K562 (cell line): ENCODE data around the gene CNTN4. TPM values are rescaled to one million over a fixed set of nuclear protein-coding genes. Genes with fewer than 3 reads are reported as not detected.

Experiments used
- ASH1L ChIP-seq: fragments of 450-650 bp; IDR thresholded peaks from 2 replicates; pipeline ENCODE4 v1.6.1; 2018; ENCODE audit warnings: borderline replicate concordance, mild to moderate bottlenecking, low read depth; ENCODE audit not compliant: partially characterized antibody
- CBFA2T3 ChIP-seq: fragments of 450-650 bp; IDR thresholded peaks from 2 replicates; pipeline ENCODE4 v1.6.1; 2017
- CBX3 ChIP-seq, 2 experiments: IDR thresholded peaks; 1 replicate in 1 of 2; 2 replicates in 1 of 2; pipeline ENCODE4 v1.6.1; 2012; ENCODE audit warnings: inconsistent platforms in 2 of 2, low read length in 2 of 2, borderline replicate concordance in 1 of 2, control low read depth in 1 of 2
- MAFF ChIP-seq: IDR thresholded peaks from 2 replicates; pipeline ENCODE4 v1.6.1; 2012; ENCODE audit warnings: low read length, improper control_type of control experiment
- MAFK ChIP-seq: IDR thresholded peaks from 2 replicates; pipeline ENCODE4 v1.6.1; 2011; ENCODE audit warnings: low read length, improper control_type of control experiment
- MBD1 ChIP-seq: fragments of 250-450 bp; sonication (Bioruptor Pico); IDR thresholded peaks from 2 replicates; pipeline ENCODE4 v1.8.0; 2022; ENCODE audit warnings: inconsistent platforms
- MEIS2 ChIP-seq: fragments of 450-650 bp; IDR thresholded peaks from 2 replicates; pipeline ENCODE4 v1.6.1; 2014; ENCODE audit warnings: mild to moderate bottlenecking; ENCODE audit not compliant: partially characterized antibody
- RAD21 ChIP-seq, 2 experiments: fragments of 250-450 bp in 1 of 2; fragments of 450-650 bp in 1 of 2; sonication (Bioruptor Pico) in 1 of 2; formaldehyde crosslinking in 1 of 2; IDR thresholded peaks in 1 of 2; conservative IDR thresholded peaks in 1 of 2; 2 replicates each; pipeline versions ENCODE4 v1.4.0 to v1.8.0; 2020 to 2022; ENCODE audit warnings: mild to moderate bottlenecking in 2 of 2, moderate library complexity in 1 of 2
- REST ChIP-seq, 2 experiments: fragments of 450-650 bp; formaldehyde crosslinking in 1 of 2; IDR thresholded peaks; 2 replicates each; pipeline versions ENCODE4 v1.4.0 to v1.6.1; 2014 to 2020; ENCODE audit warnings: mild to moderate bottlenecking in 2 of 2, borderline replicate concordance in 1 of 2, low read depth in 1 of 2
- SAFB ChIP-seq: fragments of 200-400 bp; formaldehyde crosslinking; IDR thresholded peaks from 2 replicates; pipeline ENCODE4 v1.6.1; 2017; ENCODE audit warnings: low read depth, low read length, borderline replicate concordance
- TAF15 ChIP-seq: fragments of 200-400 bp; formaldehyde crosslinking; IDR thresholded peaks from 2 replicates; pipeline ENCODE4 v1.6.1; 2017; ENCODE audit warnings: mild to moderate bottlenecking, low read depth, low read length, moderate library complexity
- TRIM24 ChIP-seq, 2 experiments: fragments of 450-650 bp; IDR thresholded peaks; 2 replicates each; pipeline ENCODE4 v1.6.1; 2016
- ZNF551 ChIP-seq: fragments of 250-450 bp; sonication (Bioruptor Pico); IDR thresholded peaks from 2 replicates; pipeline ENCODE4 v1.5.0; 2021; ENCODE audit warnings: mild to moderate bottlenecking, moderate library complexity
- ZNF668 ChIP-seq: fragments of 250-450 bp; sonication (Bioruptor Pico); IDR thresholded peaks from 2 replicates; pipeline ENCODE4 v1.8.0; 2022; ENCODE audit warnings: mild to moderate bottlenecking, inconsistent platforms
- polyA plus RNA-seq, 8 experiments: library from polyadenylated mRNA; depleted of rRNA in 4 of 8; stranded (reverse) in 5 of 8; unstranded in 3 of 8; fragments of >200 nt; fragmentation: Nextera tagmentation in 2 of 8; fragmentation: Illumina TruSeq in 1 of 8; extraction: Ambion mirVana in 2 of 8; extraction: Trizol in 1 of 8; gene quantifications; 2 replicates each; pipeline versions ENCODE4 v1.2.1 to v1.2.3, GENCODE V29; 2011 to 2014; ENCODE audit warnings: inconsistent platforms in 1 of 8, missing spikeins in 1 of 8
- total RNA-seq, 7 experiments: library from RNA; depleted of rRNA in 6 of 7; stranded (reverse); fragments of >200 nt in 6 of 7; fragmentation: Illumina TruSeq in 2 of 7; extraction: Trizol in 2 of 7; gene quantifications; 2 replicates each; pipeline versions ENCODE4 v1.2.1 to v1.2.3, GENCODE V29; 2011 to 2021; ENCODE audit warnings: low replicate concordance in 1 of 7

The CNTN4 gene
- total and polyA plus RNA-seq, 9 of the 15 experiments (the other 6 are each of a cell fraction or from before 2014, with no cell fraction given), result not detected

GRCh38 chr3:3015185-3016089 is 916.8 kb downstream of the CNTN4 start (continued):
- TF ChIP-seq REST (IDR thresholded peaks at IDR 0.05; ENCODE audit: borderline replicate concordance), result peak; percentile 44; the same call in 1 of the 2 replicates
- TF ChIP-seq REST (CRISPR knock-in tag; IDR thresholded peaks at IDR 0.05; ENCODE audit: low read depth), result no peak
- TF ChIP-seq CBFA2T3, result no peak
- no peak for TF ChIP-seq ZNF551 (CRISPR knock-in tag)
- no peak for TF ChIP-seq MBD1 (CRISPR knock-in tag)
- no peak for TF ChIP-seq ASH1L
- TF ChIP-seq TAF15, result no peak
- TF ChIP-seq MAFK, result peak; percentile 47; the same call in 1 of the 2 replicates
- TF ChIP-seq MEIS2, result no peak
- TF ChIP-seq RAD21 (CRISPR knock-in tag; conservative IDR thresholded peaks at IDR 0.05 in 1 of 2, IDR thresholded peaks at IDR 0.05 in 1 of 2), result peak; percentile 63 to 70
- TF ChIP-seq CBX3 (IDR thresholded peaks at IDR 0.05; ENCODE audit: borderline replicate concordance in 1 of 2, low read length in 2 of 2), result no peak
- no peak for TF ChIP-seq ZNF668 (CRISPR knock-in tag)
- no peak for TF ChIP-seq SAFB
- TF ChIP-seq MAFF, result peak; percentile 26; the same call in 1 of the 2 replicates
- no peak for TF ChIP-seq TRIM24 (IDR thresholded peaks at IDR 0.05)
